Aorta (tissue), 5 donors: ENCODE results near the gene OTOP3. TPM values are rescaled to one million over a fixed set of nuclear protein-coding genes. Genes with fewer than 3 reads are reported as not detected.

Experiments
- ATAC-seq: fragments of 200-7000 bp; cut with Tn5 transposase; one replicate; pipeline ENCODE4 v1.9.1; 2022; ENCODE audit warnings: moderate library complexity; ENCODE audit not compliant: low FRiP score
- DNase-seq, 2 donors: peaks; one replicate each; pipeline ENCODE4 v3.0.0-alpha.2; 2020
- H3K27ac ChIP-seq, 2 donors: one replicate each; pipeline ENCODE4 v1.5.1; 2013; ENCODE audit warnings: low read length in 2 of 2, mild to moderate bottlenecking in 2 of 2, moderate library complexity in 2 of 2, control low read depth in 1 of 2, inconsistent platforms in 1 of 2, low read depth in 1 of 2
- H3K27me3 ChIP-seq, 2 donors: one replicate each; pipeline ENCODE4 v1.6.1; 2013; ENCODE audit warnings: control low read depth in 1 of 2, low read length in 1 of 2, mild to moderate bottlenecking in 1 of 2, moderate library complexity in 1 of 2; ENCODE audit not compliant: insufficient read depth in 2 of 2, control insufficient read depth in 1 of 2
- H3K36me3 ChIP-seq, 2 donors: one replicate each; pipeline ENCODE4 v1.6.1; 2013; ENCODE audit warnings: control low read depth in 1 of 2, low read length in 1 of 2, mild to moderate bottlenecking in 1 of 2; ENCODE audit not compliant: insufficient read depth in 2 of 2, control insufficient read depth in 1 of 2
- H3K4me1 ChIP-seq, 2 donors: one replicate each; pipeline ENCODE4 v1.6.1; 2013; ENCODE audit warnings: low read length in 2 of 2, control low read depth in 1 of 2, mild to moderate bottlenecking in 1 of 2, moderate library complexity in 1 of 2; ENCODE audit not compliant: insufficient read depth in 2 of 2, control insufficient read depth in 1 of 2
- H3K4me3 ChIP-seq, 2 donors: one replicate each; pipeline ENCODE4 v1.5.1; 2013; ENCODE audit warnings: low read length in 2 of 2, control low read depth in 1 of 2, mild to moderate bottlenecking in 1 of 2
- H3K9me3 ChIP-seq: one replicate; pipeline ENCODE4 v1.6.1; 2013; ENCODE audit warnings: mild to moderate bottlenecking, low read length; ENCODE audit not compliant: control insufficient read depth
- WGBS, 2 donors: extraction: QIAGEN DNeasy Blood & Tissue Kit; methylation state at CpG; one replicate each; pipeline ENCODE4 v1.1.7; 2013; 5-methylcytosine and 5-hydroxymethylcytosine counted together
- intact Hi-C, 2 donors: fragments of 100-400 bp; cut with DNase I; formaldehyde crosslinking; loops; one replicate each; pipeline versions ENCODE4 v1.14.2 to v1.15.0; 2022
- long read RNA-seq, 2 donors: library from polyadenylated mRNA; unstranded; transcript quantifications; one replicate each; pipeline ENCODE4 v2.0.0, GENCODE V29; 2020 to 2021
- polyA plus RNA-seq, 2 donors: library from polyadenylated mRNA; stranded (reverse); fragments of 200-250 nt; gene quantifications; one replicate each; pipeline ENCODE4 v1.2.3, GENCODE V29; 2013
- total RNA-seq, 2 donors: library from RNA; stranded (reverse); fragmentation: NEBNext Ultra II Directional; extraction: Animal tissue kit (Norgen Biotek cat#: 25700); gene quantifications; one replicate each; pipeline ENCODE4 v1.2.1, GENCODE V29; 2021
- donor health status: healthy with polysubstance abuse.
- donor health status: Bipolar disorder and iron deficiency.
- donor health status: DM: no; HTN: no; CAD: no.
- donor health status: DM: no; HTN: no; CAD: no.
- donor health status: DM: yes; HTN: yes; CAD: no.

OTOP3 gene
- total RNA-seq (not detected), polyA plus RNA-seq (1 to 10 TPM in 1 of 2 donors, not detected in 1; 1.8 TPM)
- long read RNA-seq, donor 1 = 0 reads
- long read RNA-seq, donor 2 = 0 reads

- Histone ChIP-seq H3K4me3 (no peak within 1 kb of the TSS), H3K27ac (no peak within 1 kb of the TSS), H3K4me1 (no peaks in the 10 kb centered on the region), H3K9me3 (no peaks in the 10 kb centered on the region), H3K36me3 (no peaks in the 10 kb centered on the region), H3K27me3 (no peaks in the 10 kb centered on the region)
- DNase-seq (no peak), ATAC-seq (peak; percentile 34)
- intact Hi-C loops = no loop called here
- 2 to 3% methylated on average over 72 to 78 of the region's 78 CpGs for WGBS, 2 donors
These were observed at the start of gene OTOP3 for GRCh38 chr17:74935585-74936469. TSS of gene OTOP3 (plus strand) at chr17:74935898. CDS start at chr17:74935922, 24 bp downstream.

DNA sequence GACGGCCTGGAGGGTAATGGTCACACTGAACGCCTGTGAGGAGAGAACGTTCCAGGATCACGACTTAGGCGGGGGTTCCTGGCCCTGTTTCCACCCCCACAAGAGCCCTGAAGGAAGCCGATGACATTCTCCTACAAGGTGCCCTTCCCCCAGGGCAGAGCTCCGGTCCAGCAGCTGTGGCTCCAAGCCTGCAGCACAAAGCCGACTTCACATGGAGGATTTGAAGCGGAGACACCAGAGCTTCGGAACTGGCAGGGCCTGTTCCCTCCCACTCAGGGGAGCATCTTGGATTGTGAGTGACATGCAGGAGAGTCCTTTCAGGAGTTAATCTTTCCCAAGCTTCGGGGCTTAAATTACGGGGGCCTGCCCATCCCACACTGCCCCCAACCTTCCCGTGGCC is 47.2 kb upstream of the OTOP3 start:
- Histone ChIP-seq H3K27ac (no peak overlapping the region), H3K4me3 (no peak overlapping the region), H3K36me3 (no peaks in the 10 kb centered on the region), H3K27me3 (no peaks in the 10 kb centered on the region), H3K9me3 (no peaks in the 10 kb centered on the region), H3K4me1 (no peaks in the 10 kb centered on the region)
- ATAC-seq = no peak
- DNase-seq = no peak
- intact Hi-C loops = no loop called here
- WGBS, 2 donors = 53% methylated on average over 13 of the region's 13 CpGs

- WGBS, 2 donors = 92% methylated on average over 7 of the region's 7 CpGs
- intact Hi-C loops = no loop called here
- no peak for ATAC-seq
These were observed 45.1 kb upstream of the OTOP3 start for GRCh38 chr17:74890554-74890953.

GRCh38 chr17:74892013-74892841 is 43.5 kb upstream of the OTOP3 start:
- intact Hi-C loops = no loop called here

More at GRCh38 chr17:74890554-74890953, 45.1 kb upstream of the OTOP3 start:
- no peaks in the 10 kb centered on the region for H3K27me3 ChIP-seq
- H3K4me3 ChIP-seq = no peak overlapping the region
- DNase-seq = no peak
- H3K27ac ChIP-seq = no peak overlapping the region
- H3K36me3 ChIP-seq = no peaks in the 10 kb centered on the region
- no peaks in the 10 kb centered on the region for H3K9me3 ChIP-seq
- no peaks in the 10 kb centered on the region for H3K4me1 ChIP-seq

GRCh38 chr17:74892974-74893911 is 42.5 kb upstream of the OTOP3 start, which contains the start of gene FADS6:
TSS of gene FADS6 (minus strand) at chr17:74893633. CDS start at chr17:74893595, 38 bp downstream.
- Histone ChIP-seq H3K4me3 (no peak within 1 kb of the TSS), H3K4me1 (no peaks in the 10 kb centered on the region), H3K9me3 (no peaks in the 10 kb centered on the region), H3K27me3 (no peaks in the 10 kb centered on the region), H3K27ac (no peak within 1 kb of the TSS), H3K36me3 (no peaks in the 10 kb centered on the region)
- intact Hi-C loops = no loop called here
- ATAC-seq (no peak), DNase-seq (no peak)
- WGBS, 2 donors = 3% methylated on average over 75 to 86 of the region's 86 CpGs

More at GRCh38 chr17:74892013-74892841, 43.5 kb upstream of the OTOP3 start:
- Histone ChIP-seq H3K4me3 (no peak overlapping the region), H3K27me3 (no peaks in the 10 kb centered on the region), H3K4me1 (no peaks in the 10 kb centered on the region), H3K9me3 (no peaks in the 10 kb centered on the region), H3K27ac (no peak overlapping the region), H3K36me3 (no peaks in the 10 kb centered on the region)
- 71 to 75% methylated on average over 20 of the region's 20 CpGs for WGBS, 2 donors
- DNase-seq (no peak), ATAC-seq (no peak)

DNA sequence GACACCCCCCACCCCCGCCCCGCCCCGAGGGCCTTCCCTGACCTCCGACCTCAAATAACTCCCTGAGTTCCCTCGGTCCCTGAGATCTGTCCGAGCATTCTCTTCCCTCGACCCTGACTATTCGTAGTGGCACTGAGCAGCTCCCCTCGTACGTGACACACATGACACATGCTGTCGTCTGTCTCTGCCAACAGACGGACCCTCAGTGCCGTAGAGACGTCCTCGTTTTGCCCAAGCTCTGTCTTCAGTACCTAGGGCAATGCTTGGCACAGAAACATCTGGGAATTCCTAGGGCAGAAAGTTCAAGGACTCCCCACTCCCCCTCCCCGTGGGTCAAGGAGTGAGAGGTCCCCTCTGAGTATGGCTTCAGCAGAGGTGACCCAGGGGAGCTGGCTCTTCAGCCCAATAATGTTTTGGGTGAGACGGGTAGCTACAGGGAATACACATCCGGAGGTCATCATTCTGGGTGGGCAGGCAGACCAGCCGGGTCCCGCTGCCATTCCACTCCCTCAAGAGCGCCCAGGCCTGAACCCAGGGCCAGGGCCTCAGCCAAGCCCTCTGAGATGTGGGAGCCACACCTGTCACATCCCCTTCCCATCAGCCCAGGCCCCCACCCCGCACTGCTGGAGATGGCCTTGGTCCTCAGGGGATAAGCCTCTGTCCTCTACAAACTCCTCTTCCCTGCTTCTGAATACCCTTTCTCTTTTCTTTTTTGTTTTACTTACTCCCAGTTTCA is 41.6 kb upstream of the OTOP3 start:
- Histone ChIP-seq H3K9me3 (no peaks in the 10 kb centered on the region), H3K27ac (no peak overlapping the region), H3K27me3 (no peaks in the 10 kb centered on the region), H3K4me1 (no peaks in the 10 kb centered on the region), H3K36me3 (no peaks in the 10 kb centered on the region), H3K4me3 (no peak overlapping the region)
- ATAC-seq (no peak), DNase-seq (no peak)
- intact Hi-C loops = no loop called here
- 21 to 28% methylated on average over 22 of the region's 22 CpGs for WGBS, 2 donors

DNA sequence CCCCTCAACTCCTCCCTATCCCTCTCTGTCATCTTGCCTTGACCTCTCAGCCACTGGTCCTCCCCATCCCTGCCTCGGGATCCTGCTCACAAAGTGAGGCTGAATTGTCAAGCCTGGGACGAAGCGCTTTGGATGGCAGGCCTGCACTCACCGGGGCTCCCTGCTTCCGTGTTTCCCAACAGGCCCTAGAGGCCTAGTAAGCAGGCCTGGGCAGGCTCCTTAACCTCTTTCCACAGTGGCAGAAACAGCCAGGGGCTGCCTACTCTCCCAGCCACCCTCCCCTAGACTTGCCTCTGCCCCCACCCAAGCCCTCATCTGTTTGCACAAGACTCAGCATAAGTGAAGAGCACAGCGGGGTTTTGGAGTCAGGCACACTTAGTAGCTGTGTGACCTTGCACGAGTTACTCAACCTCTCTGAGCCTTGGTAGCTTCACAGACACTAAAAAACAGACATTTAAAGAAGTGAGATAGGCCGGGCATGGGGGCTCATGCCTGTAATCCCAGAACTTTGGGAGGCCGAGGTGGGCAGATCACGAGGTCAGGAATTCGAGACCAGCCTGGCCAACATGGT is 37.2 kb upstream of the OTOP3 start:
- Histone ChIP-seq H3K4me3 (no peak overlapping the region), H3K27me3 (no peaks in the 10 kb centered on the region), H3K9me3 (no peaks in the 10 kb centered on the region), H3K36me3 (no peaks in the 10 kb centered on the region), H3K27ac (no peak overlapping the region), H3K4me1 (no peaks in the 10 kb centered on the region)
- no peak for ATAC-seq
- 82 to 84% methylated on average over 11 of the region's 11 CpGs for WGBS, 2 donors
- intact Hi-C loops = no loop called here
- no peak for DNase-seq
